ENCODE results near the gene TNFSF8.

GRCh38 chr9:114889802-114890224 lies 40.6 kb downstream of the TNFSF8 start:
- TF ChIP-seq STAT6 (CRISPR knock-in tag; conservative IDR thresholded peaks at IDR 0.05; ENCODE audit: low read depth) (no peak), CTCF (IDR thresholded peaks at IDR 0.05) (no peak), SMAD3 (CRISPR knock-in tag; IDR thresholded peaks at IDR 0.05; ENCODE audit: borderline replicate concordance) (no peak), FOXJ3 (CRISPR knock-in tag; IDR thresholded peaks at IDR 0.05; ENCODE audit: borderline replicate concordance) (no peak), ATF2 (CRISPR knock-in tag; IDR thresholded peaks at IDR 0.05; ENCODE audit: borderline replicate concordance, low read depth) (no peak), ZNF425 (CRISPR knock-in tag; conservative IDR thresholded peaks at IDR 0.05) (no peak), ETV6 (CRISPR knock-in tag; IDR thresholded peaks at IDR 0.05) (no peak), ATF1 (CRISPR knock-in tag; IDR thresholded peaks at IDR 0.05) (no peak)

Measured in WTC11 (cell line).